ENCODE results near the gene C2CD4D.

The C2CD4D gene

GRCh38 chr1:151852733-151853132, 13.1 kb upstream of the C2CD4D start:
- ChIA-PET CTCF (no interaction called here), POLR2A (no interaction called here)
- DNase-seq (ENCODE audit: low read depth, low spot score), result no peak
- TF ChIP-seq, protein P1, sequence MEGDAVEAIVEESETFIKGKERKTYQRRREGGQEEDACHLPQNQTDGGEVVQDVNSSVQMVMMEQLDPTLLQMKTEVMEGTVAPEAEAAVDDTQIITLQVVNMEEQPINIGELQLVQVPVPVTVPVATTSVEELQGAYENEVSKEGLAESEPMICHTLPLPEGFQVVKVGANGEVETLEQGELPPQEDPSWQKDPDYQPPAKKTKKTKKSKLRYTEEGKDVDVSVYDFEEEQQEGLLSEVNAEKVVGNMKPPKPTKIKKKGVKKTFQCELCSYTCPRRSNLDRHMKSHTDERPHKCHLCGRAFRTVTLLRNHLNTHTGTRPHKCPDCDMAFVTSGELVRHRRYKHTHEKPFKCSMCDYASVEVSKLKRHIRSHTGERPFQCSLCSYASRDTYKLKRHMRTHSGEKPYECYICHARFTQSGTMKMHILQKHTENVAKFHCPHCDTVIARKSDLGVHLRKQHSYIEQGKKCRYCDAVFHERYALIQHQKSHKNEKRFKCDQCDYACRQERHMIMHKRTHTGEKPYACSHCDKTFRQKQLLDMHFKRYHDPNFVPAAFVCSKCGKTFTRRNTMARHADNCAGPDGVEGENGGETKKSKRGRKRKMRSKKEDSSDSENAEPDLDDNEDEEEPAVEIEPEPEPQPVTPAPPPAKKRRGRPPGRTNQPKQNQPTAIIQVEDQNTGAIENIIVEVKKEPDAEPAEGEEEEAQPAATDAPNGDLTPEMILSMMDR (IDR thresholded peaks at IDR 0.05; ENCODE audit: insufficient read depth, low read length, missing control alignments), result no peak
- no peak overlapping the region for H3K4me3 ChIP-seq (ENCODE audit: low read depth, low read length)

- TF ChIP-seq, protein P1 (IDR thresholded peaks at IDR 0.05; ENCODE audit: insufficient read depth, low read length, missing control alignments), result no peak
- H3K4me3 ChIP-seq (ENCODE audit: low read depth, low read length), result no peak overlapping the region
- no peak for DNase-seq (ENCODE audit: low read depth, low spot score)
- ChIA-PET CTCF (no interaction called here), POLR2A (no interaction called here)
Measured at GRCh38 chr1:151851886-151852285, 12.3 kb upstream of the C2CD4D start.

GRCh38 chr1:151849871-151850270, 10.3 kb upstream of the C2CD4D start:
- no peak for DNase-seq (ENCODE audit: low read depth, low spot score)
- TF ChIP-seq, protein P1 (IDR thresholded peaks at IDR 0.05; ENCODE audit: insufficient read depth, low read length, missing control alignments), result no peak
- POLR2A ChIA-PET, result no interaction called here
- H3K4me3 ChIP-seq (ENCODE audit: low read depth, low read length), result no peak overlapping the region
- CTCF ChIA-PET, result no interaction called here

DNA sequence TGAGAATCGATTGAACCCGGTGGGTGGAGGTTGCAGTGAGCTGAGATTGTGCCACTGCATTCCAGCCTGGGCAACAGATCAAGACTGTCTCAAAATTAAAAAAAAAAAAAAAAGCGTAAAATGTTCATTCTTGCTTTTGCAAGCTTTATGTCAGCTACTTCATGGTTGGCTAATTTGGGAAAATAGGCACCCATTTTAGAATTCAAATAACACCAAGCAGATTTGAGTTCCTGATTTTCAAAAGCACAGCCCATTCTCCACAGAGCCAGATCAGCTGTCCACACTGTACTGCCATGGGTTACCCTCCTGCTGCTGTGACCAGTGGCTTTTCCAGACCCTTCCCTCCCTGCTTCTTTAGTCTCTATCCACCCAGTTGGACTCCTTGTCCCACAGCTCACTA, 9.5 kb upstream of the C2CD4D start:
- TF ChIP-seq, protein P1 (IDR thresholded peaks at IDR 0.05; ENCODE audit: insufficient read depth, low read length, missing control alignments), result no peak
- DNase-seq (ENCODE audit: low read depth, low spot score), result no peak
- CTCF ChIA-PET, result interaction anchor here (0.8 to 1.0 kb wide), 2 partner anchors 13 to 15 kb away, joined by 3 to 4 read pairs; no protein-coding TSS in a partner anchor
- POLR2A ChIA-PET, result no interaction called here
- H3K4me3 ChIP-seq (ENCODE audit: low read depth, low read length), result no peak overlapping the region

DNA sequence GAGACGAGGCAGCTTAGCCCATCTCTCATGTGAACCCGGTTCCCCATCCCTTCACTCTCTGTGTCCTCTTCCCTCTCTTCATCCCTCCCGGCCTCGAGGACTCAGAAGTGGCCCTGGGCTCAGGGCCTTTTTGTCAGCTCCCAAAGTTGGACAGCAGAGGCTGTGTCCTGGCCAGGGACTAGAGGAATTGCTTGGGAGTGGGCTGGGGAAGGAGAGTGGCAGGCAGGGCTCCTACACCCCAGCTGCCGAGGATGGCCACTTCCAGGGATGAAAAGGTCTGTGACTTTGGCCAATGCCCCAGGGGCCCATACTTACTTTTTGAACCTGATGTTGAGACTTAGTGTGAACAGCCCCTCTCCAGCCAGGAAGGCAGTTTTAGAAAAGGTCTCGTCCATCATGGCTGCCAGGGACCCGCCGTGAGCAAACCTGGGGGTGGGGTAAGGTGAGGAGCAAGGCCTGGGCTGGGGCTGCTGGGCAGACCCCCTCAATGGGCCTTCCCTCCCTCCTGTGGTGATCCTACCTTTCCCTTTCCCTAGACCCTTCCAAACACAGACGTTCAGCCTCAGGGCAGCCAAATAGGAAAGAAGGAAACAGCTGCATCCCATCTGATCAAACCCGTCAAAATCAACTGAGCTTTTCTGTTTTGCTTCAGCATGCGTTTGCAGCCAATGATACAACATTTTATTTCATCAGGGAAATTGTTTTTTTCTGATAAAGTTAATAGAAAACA, 8.4 kb upstream of the C2CD4D start:
- H3K4me3 ChIP-seq (ENCODE audit: low read depth, low read length), result no peak overlapping the region
- POLR2A ChIA-PET, result no interaction called here
- CTCF ChIA-PET, result interaction anchor here (0.8 kb wide), 1 partner anchor 12 kb away, joined by 3 read pairs; no protein-coding TSS in a partner anchor
- DNase-seq (ENCODE audit: low read depth, low spot score), result no peak
- TF ChIP-seq, protein P1 (IDR thresholded peaks at IDR 0.05; ENCODE audit: insufficient read depth, low read length, missing control alignments), result no peak

GRCh38 chr1:151846686-151847237, 7.1 kb upstream of the C2CD4D start:
- TF ChIP-seq, protein P1 (IDR thresholded peaks at IDR 0.05; ENCODE audit: insufficient read depth, low read length, missing control alignments), result no peak
- POLR2A ChIA-PET, result no interaction called here
- no peak overlapping the region for H3K4me3 ChIP-seq (ENCODE audit: low read depth, low read length)
- DNase-seq (ENCODE audit: low read depth, low spot score), result no peak
- CTCF ChIA-PET, result interaction anchor here (1.2 to 1.3 kb wide), 2 partner anchors 10 to 154 kb away, joined by 3 to 4 read pairs; no protein-coding TSS in a partner anchor

Measured in AG04449 (cell line).